ENCODE results near the gene FBXL4.

Gene FBXL4

DNA sequence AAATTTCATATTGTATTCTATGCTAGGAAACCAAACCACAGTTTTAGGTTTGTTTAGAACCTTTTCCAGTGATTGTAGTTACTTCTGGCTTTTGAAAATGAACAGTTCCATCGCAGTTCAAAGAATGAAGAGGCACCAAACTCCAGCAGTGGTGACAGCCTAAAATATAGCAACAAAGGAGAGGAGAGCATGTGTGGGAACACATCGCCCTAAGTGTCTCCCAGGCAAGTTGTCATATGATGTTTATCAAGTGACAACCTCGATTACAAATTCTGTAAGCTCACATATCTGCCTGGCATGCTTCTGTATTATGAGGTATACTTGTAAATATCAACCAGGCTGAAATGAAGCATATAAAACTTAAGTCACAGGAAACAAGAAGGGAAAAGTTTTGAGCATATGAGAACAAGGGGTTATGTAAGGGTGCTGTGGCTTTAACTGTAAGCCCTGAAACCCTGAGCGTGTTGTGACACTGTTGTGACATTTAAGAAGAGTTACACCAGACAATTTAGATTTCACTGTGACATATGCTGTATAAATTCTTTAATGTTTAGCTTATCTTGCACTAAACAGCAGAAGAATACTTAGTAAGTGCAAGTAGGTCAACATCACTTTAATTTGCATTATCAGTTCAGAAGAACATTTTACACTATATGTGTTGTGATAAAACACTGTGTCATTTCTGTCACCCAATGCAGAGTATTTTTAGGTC is 29.1 kb upstream of the FBXL4 start:
- Histone ChIP-seq H3K27me3 (ENCODE audit: insufficient read depth, poor library complexity, severe bottlenecking) (no peaks in the 10 kb centered on the region), H3K4me1 (ENCODE audit: insufficient read depth, poor library complexity, severe bottlenecking) (no peaks in the 10 kb centered on the region), H3K27ac (ENCODE audit: poor library complexity, severe bottlenecking) (no peak overlapping the region), H3K36me3 (ENCODE audit: low read depth) (no peaks in the 10 kb centered on the region), H3K9me3 (ENCODE audit: severe bottlenecking) (no peaks in the 10 kb centered on the region), H3K4me3 (ENCODE audit: severe bottlenecking) (no peak overlapping the region)
- TF ChIP-seq, protein P1, sequence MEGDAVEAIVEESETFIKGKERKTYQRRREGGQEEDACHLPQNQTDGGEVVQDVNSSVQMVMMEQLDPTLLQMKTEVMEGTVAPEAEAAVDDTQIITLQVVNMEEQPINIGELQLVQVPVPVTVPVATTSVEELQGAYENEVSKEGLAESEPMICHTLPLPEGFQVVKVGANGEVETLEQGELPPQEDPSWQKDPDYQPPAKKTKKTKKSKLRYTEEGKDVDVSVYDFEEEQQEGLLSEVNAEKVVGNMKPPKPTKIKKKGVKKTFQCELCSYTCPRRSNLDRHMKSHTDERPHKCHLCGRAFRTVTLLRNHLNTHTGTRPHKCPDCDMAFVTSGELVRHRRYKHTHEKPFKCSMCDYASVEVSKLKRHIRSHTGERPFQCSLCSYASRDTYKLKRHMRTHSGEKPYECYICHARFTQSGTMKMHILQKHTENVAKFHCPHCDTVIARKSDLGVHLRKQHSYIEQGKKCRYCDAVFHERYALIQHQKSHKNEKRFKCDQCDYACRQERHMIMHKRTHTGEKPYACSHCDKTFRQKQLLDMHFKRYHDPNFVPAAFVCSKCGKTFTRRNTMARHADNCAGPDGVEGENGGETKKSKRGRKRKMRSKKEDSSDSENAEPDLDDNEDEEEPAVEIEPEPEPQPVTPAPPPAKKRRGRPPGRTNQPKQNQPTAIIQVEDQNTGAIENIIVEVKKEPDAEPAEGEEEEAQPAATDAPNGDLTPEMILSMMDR (IDR thresholded peaks at IDR 0.05; ENCODE audit: poor library complexity, severe bottlenecking): no peak
- DNase-seq (ENCODE audit: low spot score): no peak
- no peak for ATAC-seq (ENCODE audit: low read depth)

- TF ChIP-seq, protein P1 (IDR thresholded peaks at IDR 0.05; ENCODE audit: poor library complexity, severe bottlenecking): no peak
- ATAC-seq (ENCODE audit: low read depth): no peak
These were observed 27.7 kb upstream of the FBXL4 start for GRCh38 chr6:98975421-98975820.

GRCh38 chr6:98974309-98974708 is 26.6 kb upstream of the FBXL4 start:
- TF ChIP-seq, protein P1 (IDR thresholded peaks at IDR 0.05; ENCODE audit: poor library complexity, severe bottlenecking): no peak
- Histone ChIP-seq H3K4me1 (ENCODE audit: insufficient read depth, poor library complexity, severe bottlenecking) (no peaks in the 10 kb centered on the region), H3K4me3 (ENCODE audit: severe bottlenecking) (no peak overlapping the region), H3K27ac (ENCODE audit: poor library complexity, severe bottlenecking) (no peak overlapping the region), H3K9me3 (ENCODE audit: severe bottlenecking) (no peaks in the 10 kb centered on the region), H3K27me3 (ENCODE audit: insufficient read depth, poor library complexity, severe bottlenecking) (no peaks in the 10 kb centered on the region), H3K36me3 (ENCODE audit: low read depth) (no peaks in the 10 kb centered on the region)
- ATAC-seq (ENCODE audit: low read depth): no peak
- DNase-seq (ENCODE audit: low spot score): no peak

More at GRCh38 chr6:98975421-98975820, 27.7 kb upstream of the FBXL4 start:
- DNase-seq (ENCODE audit: low spot score): no peak
- Histone ChIP-seq H3K4me1 (ENCODE audit: insufficient read depth, poor library complexity, severe bottlenecking) (no peaks in the 10 kb centered on the region), H3K27ac (ENCODE audit: poor library complexity, severe bottlenecking) (no peak overlapping the region), H3K9me3 (ENCODE audit: severe bottlenecking) (no peaks in the 10 kb centered on the region), H3K27me3 (ENCODE audit: insufficient read depth, poor library complexity, severe bottlenecking) (no peaks in the 10 kb centered on the region), H3K36me3 (ENCODE audit: low read depth) (no peaks in the 10 kb centered on the region), H3K4me3 (ENCODE audit: severe bottlenecking) (no peak overlapping the region)

GRCh38 chr6:98973571-98973970 is 25.8 kb upstream of the FBXL4 start:
- Histone ChIP-seq H3K36me3 (ENCODE audit: low read depth) (no peaks in the 10 kb centered on the region), H3K4me3 (ENCODE audit: severe bottlenecking) (no peak overlapping the region), H3K4me1 (ENCODE audit: insufficient read depth, poor library complexity, severe bottlenecking) (no peaks in the 10 kb centered on the region), H3K27ac (ENCODE audit: poor library complexity, severe bottlenecking) (no peak overlapping the region), H3K27me3 (ENCODE audit: insufficient read depth, poor library complexity, severe bottlenecking) (no peaks in the 10 kb centered on the region), H3K9me3 (ENCODE audit: severe bottlenecking) (no peaks in the 10 kb centered on the region)
- DNase-seq (ENCODE audit: low spot score): no peak
- ATAC-seq (ENCODE audit: low read depth): no peak
- TF ChIP-seq, protein P1 (IDR thresholded peaks at IDR 0.05; ENCODE audit: poor library complexity, severe bottlenecking): no peak

DNA sequence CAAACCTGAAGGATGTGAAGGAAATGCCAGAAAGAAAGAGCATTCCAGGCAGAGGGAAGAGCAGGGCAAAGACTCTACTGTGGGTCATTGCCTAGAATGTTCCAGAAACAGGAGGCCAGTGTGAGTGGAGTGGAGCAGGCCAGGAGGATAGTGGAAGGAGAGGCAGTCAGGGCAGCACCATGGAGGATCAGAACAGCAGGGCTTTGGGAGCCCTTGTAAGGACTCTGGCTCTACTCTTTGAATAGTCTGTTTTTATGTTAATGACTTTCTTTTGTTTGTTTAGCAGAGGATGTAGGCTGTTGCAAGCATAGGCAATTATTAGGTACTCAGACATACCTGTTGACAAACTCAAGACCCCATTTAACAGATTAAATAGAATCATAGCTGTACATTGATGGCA is 23.6 kb upstream of the FBXL4 start:
- no peak for DNase-seq (ENCODE audit: low spot score)
- Histone ChIP-seq H3K4me3 (ENCODE audit: severe bottlenecking) (no peak overlapping the region), H3K36me3 (ENCODE audit: low read depth) (no peaks in the 10 kb centered on the region), H3K4me1 (ENCODE audit: insufficient read depth, poor library complexity, severe bottlenecking) (no peaks in the 10 kb centered on the region), H3K27me3 (ENCODE audit: insufficient read depth, poor library complexity, severe bottlenecking) (no peaks in the 10 kb centered on the region), H3K27ac (ENCODE audit: poor library complexity, severe bottlenecking) (no peak overlapping the region), H3K9me3 (ENCODE audit: severe bottlenecking) (no peaks in the 10 kb centered on the region)
- no peak for ATAC-seq (ENCODE audit: low read depth)
- TF ChIP-seq, protein P1 (IDR thresholded peaks at IDR 0.05; ENCODE audit: poor library complexity, severe bottlenecking): no peak

All from RWPE2 (cell line).